SH-SY5Y (cell line): ENCODE data around the gene HBM.
"Not testable (repeated sequence)": the region's sequence is repeated elsewhere in the genome, so short reads cannot be mapped to it uniquely, and the experiment has no call there.

Experiments
- GATA2 ChIP-seq: IDR thresholded peaks from 2 replicates; pipeline ENCODE4 v1.6.1; 2011; ENCODE audit warnings: mild to moderate bottlenecking, low read depth, low read length
- GATA3 ChIP-seq: IDR thresholded peaks from 2 replicates; pipeline ENCODE4 v1.6.1; 2011; ENCODE audit warnings: low read depth, mild to moderate bottlenecking, low read length, moderate library complexity

HBM gene

GRCh38 chr16:162271-162991, 3.3 kb upstream of the HBM start:
- no peak for TF ChIP-seq GATA2
- no peak for TF ChIP-seq GATA3

GRCh38 chr16:164827-165538, 795 bp upstream of the HBM start:
- TF ChIP-seq GATA3 (no peak), GATA2 (no peak)

GRCh38 chr16:166375-167121, 770 bp downstream of the HBM start:
- TF ChIP-seq GATA3 (no peak), GATA2 (no peak)

- TF ChIP-seq GATA3 (no peak), GATA2 (no peak)
These were observed 1.4 kb downstream of the HBM start for GRCh38 chr16:167122-167690.

GRCh38 chr16:168424-168823, 2.6 kb downstream of the HBM start:
- no peak for TF ChIP-seq GATA2
- TF ChIP-seq GATA3 = no peak

GRCh38 chr16:169014-169413, 3.2 kb downstream of the HBM start:
- TF ChIP-seq GATA3 = no peak
- TF ChIP-seq GATA2 = no peak

GRCh38 chr16:170788-171187, 5.0 kb downstream of the HBM start:
- TF ChIP-seq GATA2 (no peak), GATA3 (no peak)

- not testable (repeated sequence) for TF ChIP-seq GATA2, GATA3
These were observed 6.7 kb downstream of the HBM start, which contains the start of gene HBA2 for GRCh38 chr16:172374-172941. HBA2 (plus strand) TSS chr16:172876; CDS start chr16:172913, 37 bp downstream.

GRCh38 chr16:175011-175949, 9.5 kb downstream of the HBM start:
- TF ChIP-seq GATA3 (no peak), GATA2 (no peak)

- not testable (repeated sequence) for TF ChIP-seq GATA3, GATA2
These were observed 11.0 kb downstream of the HBM start, which contains the start of gene HBA1 for GRCh38 chr16:176477-177382. HBA1 (plus strand) TSS chr16:176680; CDS start chr16:176717, 37 bp downstream.

GRCh38 chr16:177394-177822, 11.6 kb downstream of the HBM start:
- TF ChIP-seq GATA3 (no peak), GATA2 (no peak)
